GM12801 (cell line): ENCODE results near the gene ZBTB3.

Source experiments
- TF ChIP-seq, protein P1 (sequence below): IDR thresholded peaks from one replicate; pipeline ENCODE4 v1.5.1; 2011; ENCODE audit warnings: control low read depth; ENCODE audit not compliant: insufficient read length; ENCODE audit errors: extremely low read depth

Gene ZBTB3

DNA sequence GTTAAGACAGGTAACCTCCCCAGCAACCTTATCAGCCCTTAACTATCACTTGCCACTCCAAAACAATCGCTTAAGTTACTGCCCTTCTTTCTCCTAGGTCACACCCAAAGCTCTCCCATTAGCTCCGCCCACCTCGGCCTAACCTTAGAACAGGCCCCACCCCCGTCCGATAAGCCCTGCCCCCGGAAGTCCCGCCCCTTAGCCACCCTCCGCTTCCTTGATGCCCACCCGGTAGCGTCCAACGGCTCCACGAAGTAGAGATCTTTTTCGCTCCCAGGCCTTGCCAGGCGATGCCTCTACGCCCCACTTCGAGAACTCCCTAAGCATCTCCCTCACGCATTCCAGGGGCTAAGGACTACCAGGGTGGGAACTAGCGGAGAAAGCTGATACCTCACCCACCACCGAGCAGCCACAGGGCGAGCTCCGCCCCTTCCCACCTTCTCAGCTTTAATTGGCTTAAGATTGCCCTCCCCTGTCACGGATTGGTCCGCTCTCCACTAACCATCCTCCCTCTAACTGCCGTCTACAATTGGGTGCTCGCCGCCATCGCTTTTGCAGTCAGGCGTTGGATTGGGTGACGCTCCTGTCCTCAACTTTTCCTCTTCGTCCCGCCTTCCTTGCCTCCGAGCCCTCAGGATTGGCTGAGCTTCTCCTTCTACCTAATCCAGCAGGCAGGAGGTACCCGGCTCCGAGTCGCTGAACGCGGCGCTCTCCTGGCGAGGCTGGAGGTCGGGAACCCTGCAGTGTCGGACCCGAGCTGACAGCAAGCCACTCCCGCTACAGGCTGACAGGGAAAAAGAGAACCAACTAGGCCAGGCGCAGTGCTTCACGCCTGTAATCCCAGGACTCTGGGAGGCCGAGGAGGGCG, at the start of gene ZBTB3:
Gene ZBTB3 (minus strand): TSS at position 425 of the 868 bp plus-strand sequence. CDS start 496 bp downstream, outside the sequence.
- TF ChIP-seq, protein P1, sequence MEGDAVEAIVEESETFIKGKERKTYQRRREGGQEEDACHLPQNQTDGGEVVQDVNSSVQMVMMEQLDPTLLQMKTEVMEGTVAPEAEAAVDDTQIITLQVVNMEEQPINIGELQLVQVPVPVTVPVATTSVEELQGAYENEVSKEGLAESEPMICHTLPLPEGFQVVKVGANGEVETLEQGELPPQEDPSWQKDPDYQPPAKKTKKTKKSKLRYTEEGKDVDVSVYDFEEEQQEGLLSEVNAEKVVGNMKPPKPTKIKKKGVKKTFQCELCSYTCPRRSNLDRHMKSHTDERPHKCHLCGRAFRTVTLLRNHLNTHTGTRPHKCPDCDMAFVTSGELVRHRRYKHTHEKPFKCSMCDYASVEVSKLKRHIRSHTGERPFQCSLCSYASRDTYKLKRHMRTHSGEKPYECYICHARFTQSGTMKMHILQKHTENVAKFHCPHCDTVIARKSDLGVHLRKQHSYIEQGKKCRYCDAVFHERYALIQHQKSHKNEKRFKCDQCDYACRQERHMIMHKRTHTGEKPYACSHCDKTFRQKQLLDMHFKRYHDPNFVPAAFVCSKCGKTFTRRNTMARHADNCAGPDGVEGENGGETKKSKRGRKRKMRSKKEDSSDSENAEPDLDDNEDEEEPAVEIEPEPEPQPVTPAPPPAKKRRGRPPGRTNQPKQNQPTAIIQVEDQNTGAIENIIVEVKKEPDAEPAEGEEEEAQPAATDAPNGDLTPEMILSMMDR, result no peak

GRCh38 chr11:62801071-62801470, 47.1 kb upstream of the ZBTB3 start:
- TF ChIP-seq, protein P1, result no peak

- TF ChIP-seq, protein P1, result no peak
Observed at GRCh38 chr11:62799486-62799885, 45.5 kb upstream of the ZBTB3 start.

DNA sequence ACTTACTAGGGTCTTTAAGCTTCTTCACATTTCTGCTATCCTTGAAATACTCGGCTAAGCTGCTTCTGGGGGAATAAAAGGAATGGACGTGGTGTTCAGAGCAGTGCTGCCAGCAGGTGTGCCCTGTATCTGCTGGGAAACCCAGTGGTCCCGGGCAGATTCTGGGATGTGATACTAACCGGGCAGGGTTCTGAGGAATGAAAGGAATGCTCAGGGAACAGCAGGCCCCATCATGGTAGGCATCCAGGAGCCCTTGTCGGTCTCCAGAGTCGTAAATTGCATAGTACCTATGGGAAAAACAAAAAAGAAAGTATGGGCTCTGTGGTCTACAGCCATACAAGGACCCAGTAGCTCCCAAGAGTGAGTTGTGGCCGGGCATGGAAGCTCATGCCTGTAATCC, 42.3 kb upstream of the ZBTB3 start:
- TF ChIP-seq, protein P1, result no peak

DNA sequence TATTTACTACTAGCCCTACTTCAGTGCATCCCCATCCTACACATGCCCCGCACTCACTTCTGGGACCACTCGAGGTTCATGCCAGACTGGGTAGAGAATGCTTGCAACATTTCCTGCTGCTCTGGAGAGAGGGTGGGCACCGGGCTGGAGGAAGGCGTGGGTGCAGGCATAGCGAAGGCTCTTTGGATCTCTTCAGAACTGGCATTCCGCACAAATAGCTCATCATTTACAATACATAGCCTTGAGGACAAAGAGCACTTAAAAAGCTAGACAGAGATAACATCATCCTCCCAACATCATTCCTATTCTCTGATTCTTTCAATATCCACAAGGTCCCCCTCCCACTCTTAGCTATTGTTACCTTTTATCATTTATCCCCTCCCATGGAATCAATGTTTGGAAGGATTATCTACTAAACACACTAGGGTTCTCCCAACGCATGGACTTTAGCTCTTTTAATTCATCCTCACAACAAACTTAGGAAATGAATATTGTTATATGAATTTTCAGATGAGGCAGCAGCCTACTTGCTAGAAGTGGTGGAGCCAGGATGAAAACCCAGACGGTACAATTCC, 40.3 kb upstream of the ZBTB3 start:
- TF ChIP-seq, protein P1, result no peak

- TF ChIP-seq, protein P1, result no peak
Observed at GRCh38 chr11:62792202-62792575, 38.2 kb upstream of the ZBTB3 start.

DNA sequence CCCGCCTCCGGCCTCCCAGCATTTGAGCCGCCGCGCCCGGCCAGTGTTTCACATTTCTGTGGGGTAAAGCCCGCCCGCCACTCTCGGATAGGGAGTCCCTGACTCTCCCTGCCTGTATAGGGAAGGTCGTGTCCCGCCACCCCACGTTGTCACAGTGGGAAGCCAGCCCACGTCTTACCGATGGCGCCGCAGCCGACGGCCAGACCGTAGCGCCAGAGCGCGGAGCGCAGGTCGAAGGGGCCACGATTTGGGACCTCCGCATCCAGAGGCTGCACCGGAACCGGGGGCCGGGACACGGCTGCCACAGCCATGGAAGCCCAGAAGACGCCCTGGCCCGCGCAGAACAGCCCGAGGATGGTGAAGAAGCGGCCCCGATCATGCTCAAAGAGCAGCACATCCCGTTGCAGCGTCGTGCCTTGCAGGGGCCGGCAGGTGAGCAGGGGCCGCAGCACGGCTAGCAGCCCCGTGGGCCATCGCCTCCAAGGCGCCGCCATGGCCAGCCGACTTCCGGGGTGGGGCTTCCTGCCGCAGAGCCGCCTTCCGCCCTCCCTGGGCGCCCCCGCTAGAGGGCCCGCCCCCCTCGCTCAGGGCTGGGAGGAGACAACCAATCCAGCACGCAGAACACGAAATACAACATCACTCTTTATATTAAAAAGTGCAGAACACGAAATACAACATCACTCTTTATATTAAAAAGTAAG, 37.7 kb upstream of the ZBTB3 start, which contains the start of gene TMEM223:
Gene TMEM223 (minus strand): TSS at position 506 of the 701 bp plus-strand sequence. CDS start 12 bp downstream, at position 494.
- TF ChIP-seq, protein P1, result no peak
